Measurements from ENCODE around the gene POLR2A. TPM values are rescaled to one million over a fixed set of nuclear protein-coding genes. Genes with fewer than 3 reads are reported as not detected.

Gene POLR2A
- total and polyA plus RNA-seq, 9 donors = 26.7 to 110 (median 84.9) TPM

DNA sequence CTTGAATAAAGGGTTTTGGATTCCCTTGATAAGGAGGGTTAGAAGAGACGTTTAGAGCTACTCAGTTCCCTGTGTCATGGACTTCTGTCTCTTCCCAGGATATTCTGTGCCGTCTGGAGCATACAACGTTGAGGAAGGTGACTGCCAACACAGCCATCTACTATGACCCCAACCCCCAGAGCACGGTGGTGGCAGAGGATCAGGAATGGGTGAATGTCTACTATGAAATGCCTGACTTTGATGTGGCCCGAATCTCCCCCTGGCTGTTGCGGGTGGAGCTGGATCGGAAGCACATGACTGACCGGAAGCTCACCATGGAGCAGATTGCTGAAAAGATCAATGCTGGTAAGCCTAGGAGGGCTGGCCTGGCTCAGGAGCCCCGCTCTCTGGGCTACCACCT lies 24.7 kb downstream of the POLR2A start:
- Histone ChIP-seq H3K36me3 (no peaks in the 10 kb centered on the region), H3K27me3 (no peaks in the 10 kb centered on the region), H3K27ac (no peak overlapping the region), H3K4me3 (no peak overlapping the region), H3K9me3 (no peaks in the 10 kb centered on the region), H3K4me1 (ENCODE audit: insufficient read depth) (no peaks in the 10 kb centered on the region)
- WGBS, 3 donors = 89 to 91% (median 89%) methylated on average over 9 of the region's 9 CpGs
- no peak for DNase-seq
- intact Hi-C loops (cut with DNase I) = no loop called here
- TF ChIP-seq, protein P1, sequence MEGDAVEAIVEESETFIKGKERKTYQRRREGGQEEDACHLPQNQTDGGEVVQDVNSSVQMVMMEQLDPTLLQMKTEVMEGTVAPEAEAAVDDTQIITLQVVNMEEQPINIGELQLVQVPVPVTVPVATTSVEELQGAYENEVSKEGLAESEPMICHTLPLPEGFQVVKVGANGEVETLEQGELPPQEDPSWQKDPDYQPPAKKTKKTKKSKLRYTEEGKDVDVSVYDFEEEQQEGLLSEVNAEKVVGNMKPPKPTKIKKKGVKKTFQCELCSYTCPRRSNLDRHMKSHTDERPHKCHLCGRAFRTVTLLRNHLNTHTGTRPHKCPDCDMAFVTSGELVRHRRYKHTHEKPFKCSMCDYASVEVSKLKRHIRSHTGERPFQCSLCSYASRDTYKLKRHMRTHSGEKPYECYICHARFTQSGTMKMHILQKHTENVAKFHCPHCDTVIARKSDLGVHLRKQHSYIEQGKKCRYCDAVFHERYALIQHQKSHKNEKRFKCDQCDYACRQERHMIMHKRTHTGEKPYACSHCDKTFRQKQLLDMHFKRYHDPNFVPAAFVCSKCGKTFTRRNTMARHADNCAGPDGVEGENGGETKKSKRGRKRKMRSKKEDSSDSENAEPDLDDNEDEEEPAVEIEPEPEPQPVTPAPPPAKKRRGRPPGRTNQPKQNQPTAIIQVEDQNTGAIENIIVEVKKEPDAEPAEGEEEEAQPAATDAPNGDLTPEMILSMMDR (IDR thresholded peaks at IDR 0.05) = no peak
- no peak for TF ChIP-seq POLR2A (IDR thresholded peaks at IDR 0.05)
- no peak for TF ChIP-seq EP300 (IDR thresholded peaks at IDR 0.05)

DNA sequence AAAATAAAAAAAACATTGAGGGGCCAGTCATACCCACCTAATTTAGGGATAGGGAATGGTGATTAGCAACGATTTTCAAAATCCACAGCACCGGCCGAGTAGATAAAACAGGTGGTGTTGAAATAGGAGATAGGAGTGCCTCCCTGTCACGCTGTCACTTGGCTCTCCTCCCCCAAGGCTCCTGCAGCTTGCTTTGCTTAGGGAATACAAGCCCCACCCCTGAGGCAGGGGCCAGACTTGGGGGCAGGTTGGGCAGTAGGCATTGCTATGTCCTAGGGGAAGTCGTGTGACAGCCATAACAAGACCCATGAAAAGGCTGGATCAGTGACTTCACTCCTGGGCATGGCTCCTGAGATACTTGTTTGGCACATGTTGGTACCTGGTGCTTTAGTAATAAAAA lies 25.8 kb downstream of the POLR2A start:
- DNase-seq = no peak
- intact Hi-C loops (cut with DNase I) = loop anchor here in 2 of 4 donors (2.0 to 10.0 kb wide), 4 partner anchors 47 to 85 kb away; partner anchors contain the start of genes SENP3 (in 1 of the 2), SOX15 (in 1 of the 2) and TNFSF13 (in 1 of the 2)
- 55 to 76% (median 56%) methylated on average over 5 of the region's 5 CpGs for WGBS, 3 donors
- no peaks in the 10 kb centered on the region for H3K4me1 ChIP-seq (ENCODE audit: insufficient read depth)
- TF ChIP-seq, protein P1 (IDR thresholded peaks at IDR 0.05) = no peak
- no peak for TF ChIP-seq EP300 (IDR thresholded peaks at IDR 0.05)
- TF ChIP-seq POLR2A (IDR thresholded peaks at IDR 0.05) = no peak
- no peaks in the 10 kb centered on the region for H3K36me3 ChIP-seq
- H3K9me3 ChIP-seq = no peaks in the 10 kb centered on the region
- no peak overlapping the region for H3K4me3 ChIP-seq
- no peaks in the 10 kb centered on the region for H3K27me3 ChIP-seq
- no peak overlapping the region for H3K27ac ChIP-seq

DNA sequence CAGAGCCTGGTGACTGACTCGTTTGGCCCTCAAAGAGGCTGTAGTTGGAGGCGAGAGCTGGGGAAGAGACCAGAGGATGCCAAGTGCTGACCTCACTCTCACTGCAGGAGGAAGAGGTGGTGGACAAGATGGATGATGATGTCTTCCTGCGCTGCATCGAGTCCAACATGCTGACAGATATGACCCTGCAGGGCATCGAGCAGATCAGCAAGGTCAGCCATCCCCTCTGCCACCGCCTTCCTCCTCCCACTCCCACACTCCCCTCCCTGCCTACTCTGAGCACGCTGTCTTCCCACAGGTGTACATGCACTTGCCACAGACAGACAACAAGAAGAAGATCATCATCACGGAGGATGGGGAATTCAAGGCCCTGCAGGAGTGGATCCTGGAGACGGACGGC lies 26.9 kb downstream of the POLR2A start:
- DNase-seq = no peak
- Histone ChIP-seq H3K9me3 (no peaks in the 10 kb centered on the region), H3K27me3 (no peaks in the 10 kb centered on the region), H3K4me1 (ENCODE audit: insufficient read depth) (no peaks in the 10 kb centered on the region), H3K27ac (no peak overlapping the region), H3K4me3 (no peak overlapping the region), H3K36me3 (no peaks in the 10 kb centered on the region)
- WGBS, 3 donors = 58 to 63% (median 62%) methylated on average over 10 of the region's 10 CpGs
- TF ChIP-seq EP300 (IDR thresholded peaks at IDR 0.05) = no peak
- TF ChIP-seq, protein P1 (IDR thresholded peaks at IDR 0.05) = no peak
- no peak for TF ChIP-seq POLR2A (IDR thresholded peaks at IDR 0.05)
- intact Hi-C loops (cut with DNase I) = loop anchor here in 2 of 4 donors (2.0 to 10.0 kb wide), 4 partner anchors 46 to 84 kb away; partner anchors contain the start of genes SENP3 (in 1 of the 2), SOX15 (in 1 of the 2) and TNFSF13 (in 1 of the 2)

DNA sequence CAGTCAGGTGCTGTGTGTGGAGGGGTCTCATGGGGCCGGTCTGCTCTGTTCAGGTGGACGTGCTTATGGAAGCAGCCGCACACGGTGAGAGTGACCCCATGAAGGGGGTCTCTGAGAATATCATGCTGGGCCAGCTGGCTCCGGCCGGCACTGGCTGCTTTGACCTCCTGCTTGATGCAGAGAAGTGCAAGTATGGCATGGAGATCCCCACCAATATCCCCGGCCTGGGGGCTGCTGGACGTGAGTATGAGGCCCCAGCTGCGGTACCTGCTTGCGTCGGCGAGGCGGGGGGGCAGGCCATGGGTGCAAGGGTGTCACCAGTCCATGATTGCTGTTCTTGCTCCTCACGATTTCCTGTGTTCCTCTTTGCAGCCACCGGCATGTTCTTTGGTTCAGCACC lies 27.9 kb downstream of the POLR2A start:
- Histone ChIP-seq H3K4me3 (no peak overlapping the region), H3K4me1 (ENCODE audit: insufficient read depth) (no peaks in the 10 kb centered on the region), H3K9me3 (no peaks in the 10 kb centered on the region), H3K36me3 (no peaks in the 10 kb centered on the region), H3K27me3 (no peaks in the 10 kb centered on the region), H3K27ac (no peak overlapping the region)
- WGBS, 3 donors = 77 to 88% (median 80%) methylated on average over 15 of the region's 15 CpGs
- intact Hi-C loops (cut with DNase I) = loop anchor here in 3 of 4 donors (2.0 to 10.0 kb wide), 4 partner anchors 45 to 83 kb away; partner anchors contain the start of genes SENP3 (in 2 of the 3), SOX15 (in 1 of the 3) and TNFSF13 (in 1 of the 3)
- TF ChIP-seq EP300 (IDR thresholded peaks at IDR 0.05) (no peak), POLR2A (IDR thresholded peaks at IDR 0.05) (no peak)
- TF ChIP-seq, protein P1 (IDR thresholded peaks at IDR 0.05) = no peak
- DNase-seq = no peak

All from ovary (tissue), 9 donors.